ENCODE measurements around the gene MATN4.

MATN4 gene

DNA sequence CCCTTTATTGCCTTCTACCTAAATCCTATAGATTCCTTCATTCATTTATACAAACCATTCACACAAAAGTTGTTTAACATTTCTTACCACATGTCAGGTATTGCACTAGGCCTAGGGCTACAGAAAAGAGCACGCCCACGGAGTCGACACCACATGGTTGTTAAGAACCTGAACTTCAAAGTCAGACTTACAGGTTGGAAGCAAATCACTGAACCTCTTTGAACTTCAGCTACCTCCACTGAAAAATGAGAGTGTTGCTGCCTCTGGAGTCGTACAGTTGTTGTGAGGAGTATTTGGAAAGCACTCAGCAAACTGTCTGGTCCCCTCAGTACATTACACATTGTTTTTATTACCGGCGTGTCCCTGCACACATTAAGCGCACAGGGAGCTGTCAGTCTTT lies 50.4 kb downstream of the MATN4 start:
- TF ChIP-seq, protein P1, sequence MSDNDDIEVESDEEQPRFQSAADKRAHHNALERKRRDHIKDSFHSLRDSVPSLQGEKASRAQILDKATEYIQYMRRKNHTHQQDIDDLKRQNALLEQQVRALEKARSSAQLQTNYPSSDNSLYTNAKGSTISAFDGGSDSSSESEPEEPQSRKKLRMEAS (IDR thresholded peaks at IDR 0.05; ENCODE audit: low read depth, low read length) = no peak
- no peak for TF ChIP-seq POLR2A (IDR thresholded peaks at IDR 0.05; ENCODE audit: extremely low read depth, insufficient read length)
- TF ChIP-seq, protein P2, sequence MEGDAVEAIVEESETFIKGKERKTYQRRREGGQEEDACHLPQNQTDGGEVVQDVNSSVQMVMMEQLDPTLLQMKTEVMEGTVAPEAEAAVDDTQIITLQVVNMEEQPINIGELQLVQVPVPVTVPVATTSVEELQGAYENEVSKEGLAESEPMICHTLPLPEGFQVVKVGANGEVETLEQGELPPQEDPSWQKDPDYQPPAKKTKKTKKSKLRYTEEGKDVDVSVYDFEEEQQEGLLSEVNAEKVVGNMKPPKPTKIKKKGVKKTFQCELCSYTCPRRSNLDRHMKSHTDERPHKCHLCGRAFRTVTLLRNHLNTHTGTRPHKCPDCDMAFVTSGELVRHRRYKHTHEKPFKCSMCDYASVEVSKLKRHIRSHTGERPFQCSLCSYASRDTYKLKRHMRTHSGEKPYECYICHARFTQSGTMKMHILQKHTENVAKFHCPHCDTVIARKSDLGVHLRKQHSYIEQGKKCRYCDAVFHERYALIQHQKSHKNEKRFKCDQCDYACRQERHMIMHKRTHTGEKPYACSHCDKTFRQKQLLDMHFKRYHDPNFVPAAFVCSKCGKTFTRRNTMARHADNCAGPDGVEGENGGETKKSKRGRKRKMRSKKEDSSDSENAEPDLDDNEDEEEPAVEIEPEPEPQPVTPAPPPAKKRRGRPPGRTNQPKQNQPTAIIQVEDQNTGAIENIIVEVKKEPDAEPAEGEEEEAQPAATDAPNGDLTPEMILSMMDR (IDR thresholded peaks at IDR 0.05; ENCODE audit: low read depth, low read length) = no peak
- TF ChIP-seq MYC (IDR thresholded peaks at IDR 0.05; ENCODE audit: low read depth, low read length) = no peak
- no peak overlapping the region for H3K4me3 ChIP-seq (ENCODE audit: low read depth, low read length)
- DNase-seq (ENCODE audit: low read depth) = no peak

DNA sequence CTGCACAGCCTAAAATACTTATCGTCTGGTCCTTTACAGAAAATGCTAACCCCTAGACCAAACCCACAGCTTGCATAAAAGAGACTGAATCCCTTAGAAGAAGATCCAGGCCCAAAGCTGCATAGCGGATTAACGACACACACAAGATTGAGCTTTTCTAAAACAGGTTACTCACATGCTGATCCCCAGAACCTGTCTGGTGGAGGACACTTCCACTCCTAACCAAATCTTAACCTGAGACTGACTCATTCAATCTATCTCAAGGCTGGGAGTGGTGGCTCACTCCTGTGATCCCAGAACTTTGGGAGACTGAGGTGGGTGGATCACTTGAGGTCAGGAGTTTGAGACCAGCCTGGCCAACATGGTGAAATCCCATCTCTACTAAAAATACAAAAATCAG lies 50.9 kb downstream of the MATN4 start:
- H3K4me3 ChIP-seq (ENCODE audit: low read depth, low read length) = no peak overlapping the region
- DNase-seq (ENCODE audit: low read depth) = no peak
- TF ChIP-seq POLR2A (IDR thresholded peaks at IDR 0.05; ENCODE audit: extremely low read depth, insufficient read length) (no peak), MYC (IDR thresholded peaks at IDR 0.05; ENCODE audit: low read depth, low read length) (no peak)
- TF ChIP-seq, protein P2 (IDR thresholded peaks at IDR 0.05; ENCODE audit: low read depth, low read length) = no peak
- TF ChIP-seq, protein P1 (IDR thresholded peaks at IDR 0.05; ENCODE audit: low read depth, low read length) = no peak

DNA sequence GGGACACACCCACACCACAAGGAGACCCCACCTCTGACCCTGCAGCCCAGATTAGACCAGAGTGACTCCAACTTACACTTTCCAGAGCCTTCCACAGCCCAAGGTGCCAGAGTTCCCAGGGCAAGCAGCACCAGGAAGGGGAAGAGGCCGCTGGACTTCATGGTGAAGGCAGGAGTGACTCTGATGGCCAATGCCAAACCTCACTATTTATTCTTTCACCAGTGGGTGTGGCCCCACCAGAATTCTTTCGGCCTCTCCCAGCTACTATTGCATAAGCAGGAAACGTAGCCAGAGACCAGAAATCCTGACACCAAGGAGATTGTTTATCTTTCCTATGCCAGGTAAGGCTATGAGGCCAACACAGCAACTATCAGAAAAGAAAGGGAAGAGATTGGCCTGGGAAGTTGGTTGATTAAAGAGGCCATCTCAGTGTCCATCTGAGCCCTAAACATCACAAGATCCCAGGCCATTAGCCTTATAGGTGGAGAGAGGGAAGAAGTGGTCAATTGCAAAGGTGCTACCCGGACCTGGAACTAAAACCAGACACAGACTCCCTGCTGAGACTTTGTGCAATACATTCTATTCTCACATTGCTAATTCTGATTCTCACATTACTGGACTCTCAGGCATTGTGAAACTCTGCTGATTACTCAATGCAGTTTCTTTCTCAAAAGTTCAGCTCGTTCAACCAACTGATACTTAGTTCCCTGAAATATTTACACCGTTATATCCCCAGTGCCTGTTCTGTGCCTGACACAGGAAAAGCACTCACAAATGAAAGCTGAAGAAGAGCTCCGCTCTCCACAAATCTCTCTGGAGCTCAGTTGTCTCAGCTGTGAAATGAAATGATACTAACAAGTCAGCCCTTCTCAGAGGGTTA lies 53.5 kb downstream of the MATN4 start, which contains the start of gene SLPI:
Gene SLPI (minus strand): TSS at position 182 of the 880 bp plus-strand sequence. CDS start 21 bp downstream, at position 161.
- TF ChIP-seq MYC (IDR thresholded peaks at IDR 0.05; ENCODE audit: low read depth, low read length) = peak; percentile 83
- TF ChIP-seq, protein P1 (IDR thresholded peaks at IDR 0.05; ENCODE audit: low read depth, low read length) = peak; percentile 80
- TF ChIP-seq, protein P2 (IDR thresholded peaks at IDR 0.05; ENCODE audit: low read depth, low read length) = no peak
- peak; percentile 97 for DNase-seq (ENCODE audit: low read depth)
- peak within 1 kb of the TSS; percentile 33 for H3K4me3 ChIP-seq (ENCODE audit: low read depth, low read length)

DNA sequence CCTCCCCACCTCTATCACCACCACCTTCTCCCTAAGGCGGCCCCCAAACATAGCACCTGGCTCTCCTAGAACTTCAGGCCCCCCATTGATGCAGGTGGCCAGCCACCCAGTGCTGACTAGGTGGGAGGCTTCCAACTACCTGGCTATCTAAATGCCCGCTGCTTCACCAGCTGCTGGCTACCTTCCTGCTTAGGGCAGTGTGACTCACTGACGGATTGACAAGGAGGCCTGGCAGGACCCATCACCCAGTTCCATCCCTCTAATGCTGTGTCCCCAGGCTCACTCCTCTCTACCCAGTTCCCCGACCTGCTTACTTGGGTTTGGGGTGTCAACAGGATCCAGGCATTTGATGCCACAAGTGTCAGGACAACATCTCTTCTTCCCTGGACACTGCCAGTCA lies 54.8 kb downstream of the MATN4 start:
- no peak for DNase-seq (ENCODE audit: low read depth)
- TF ChIP-seq POLR2A (IDR thresholded peaks at IDR 0.05; ENCODE audit: extremely low read depth, insufficient read length) (no peak), MYC (IDR thresholded peaks at IDR 0.05; ENCODE audit: low read depth, low read length) (no peak)
- TF ChIP-seq, protein P1 (IDR thresholded peaks at IDR 0.05; ENCODE audit: low read depth, low read length) = no peak
- TF ChIP-seq, protein P2 (IDR thresholded peaks at IDR 0.05; ENCODE audit: low read depth, low read length) = no peak
- H3K4me3 ChIP-seq (ENCODE audit: low read depth, low read length) = no peak overlapping the region

DNA sequence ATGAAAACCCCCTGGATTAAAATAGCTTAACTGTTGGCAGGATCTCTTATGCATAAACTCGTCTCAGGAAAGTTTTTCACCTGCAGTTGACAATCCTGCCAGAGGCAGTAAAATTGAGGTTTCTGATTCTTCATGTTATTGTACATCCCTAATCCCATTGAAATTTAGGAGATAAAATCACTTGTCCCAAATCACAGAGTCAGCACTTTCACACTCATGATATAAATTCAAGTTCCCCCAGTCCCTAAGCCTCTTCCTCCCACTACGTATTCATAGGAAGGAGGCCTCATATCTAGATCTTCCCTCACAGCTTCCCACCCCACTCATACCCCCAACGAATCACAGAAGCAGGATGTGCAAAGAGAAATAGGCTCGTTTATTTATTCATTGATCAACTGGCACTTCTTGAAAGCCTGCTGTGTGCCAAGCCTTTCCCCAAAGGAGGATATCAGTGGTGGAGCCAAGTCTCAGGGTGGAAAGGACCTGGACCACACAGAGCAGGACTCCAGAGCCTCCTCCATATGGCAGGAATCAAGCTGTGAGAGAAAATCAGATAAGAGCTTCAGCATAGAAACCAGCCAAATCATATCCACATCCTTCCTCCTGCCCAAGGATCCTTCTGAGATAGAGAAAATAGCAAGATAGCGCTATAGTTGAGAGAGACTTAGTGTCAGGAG lies 56.1 kb downstream of the MATN4 start:
- TF ChIP-seq, protein P1 (IDR thresholded peaks at IDR 0.05; ENCODE audit: low read depth, low read length) = no peak
- TF ChIP-seq, protein P2 (IDR thresholded peaks at IDR 0.05; ENCODE audit: low read depth, low read length) = no peak
- no peak for TF ChIP-seq MYC (IDR thresholded peaks at IDR 0.05; ENCODE audit: low read depth, low read length)
- no peak for TF ChIP-seq POLR2A (IDR thresholded peaks at IDR 0.05; ENCODE audit: extremely low read depth, insufficient read length)
- DNase-seq (ENCODE audit: low read depth) = peak; percentile 16
- no peak overlapping the region for H3K4me3 ChIP-seq (ENCODE audit: low read depth, low read length)

Measured in NB4 (cell line).